Adrenal gland (tissue), 12 donors: ENCODE measurements around the gene PPFIA3. TPM values are rescaled to one million over a fixed set of nuclear protein-coding genes. Genes with fewer than 3 reads are reported as not detected.

Source experiments
- DNase-seq, 7 donors: peaks; one replicate each; pipeline ENCODE4 v3.0.0-alpha.2; 2019 to 2020
- H3K27ac ChIP-seq, 5 donors: fragments of 200-600 bp; sonication (generic) in 4 of 5; 1 replicate in 3 of 5; 2 replicates in 2 of 5; pipeline versions ENCODE4 v1.5.1 to v1.8.0; 2016 to 2020; ENCODE audit warnings: mild to moderate bottlenecking in 1 of 5
- H3K27me3 ChIP-seq: fragments of 200-600 bp; 2 replicates; pipeline ENCODE4 v1.8.0; 2021
- H3K36me3 ChIP-seq, 2 donors: fragments of 200-600 bp; replicated peaks in 1 of 2; 1 replicate in 1 of 2; 2 replicates in 1 of 2; pipeline versions ENCODE4 v1.5.1 to v1.8.0; 2018 to 2022
- H3K4me1 ChIP-seq, 2 donors: fragments of 200-600 bp; replicated peaks in 1 of 2; 1 replicate in 1 of 2; 2 replicates in 1 of 2; pipeline versions ENCODE4 v1.5.1 to v1.8.0; 2018 to 2021
- H3K4me3 ChIP-seq, 4 donors: fragments of 200-600 bp; sonication (generic) in 3 of 4; one replicate each; pipeline ENCODE4 v1.5.1; 2016 to 2018
- H3K9me3 ChIP-seq, 3 donors: fragments of 200-600 bp; sonication (generic) in 1 of 3; replicated peaks in 1 of 3; 1 replicate in 2 of 3; 2 replicates in 1 of 3; pipeline versions ENCODE4 v1.5.1 to v1.8.0; 2016 to 2021
- CTCF ChIP-seq, 6 experiments: fragments of 450-650 bp in 4 of 6; fragments of 200-600 bp in 2 of 6; sonication (generic) in 1 of 6; IDR thresholded peaks; 1 replicate in 5 of 6; 2 replicates in 1 of 6; pipeline versions ENCODE4 v1.5.1 to v1.8.0; 2016 to 2021; ENCODE audit warnings: antibody characterized with exemption in 6 of 6, mild to moderate bottlenecking in 2 of 6, moderate library complexity in 1 of 6
- POLR2A ChIP-seq, 2 donors: fragments of 450-650 bp; IDR thresholded peaks; one replicate each; pipeline ENCODE4 v1.6.1; 2017; ENCODE audit warnings: antibody characterized with exemption in 2 of 2, mild to moderate bottlenecking in 2 of 2, moderate library complexity in 1 of 2
- WGBS, 4 donors: extraction: QIAGEN DNeasy Blood & Tissue Kit in 2 of 4; methylation state at CpG; one replicate each; pipeline versions ENCODE4 v1.1.5 to v1.1.7; 2013 to 2017; 5-methylcytosine and 5-hydroxymethylcytosine counted together
- intact Hi-C, 2 donors: fragments of 100-400 bp; cut with DNase I; formaldehyde crosslinking; loops; one replicate each; pipeline versions ENCODE4 v1.14.1 to v1.15.0; 2022 to 2023
- polyA plus RNA-seq, 3 donors: library from polyadenylated mRNA; stranded (reverse); fragments of 200-250 nt in 2 of 3; fragments of 350-450 nt in 1 of 3; fragmentation: Illumina TruSeq in 1 of 3; extraction: RNeasy Lipid Tissue Mini Kit (QIAGEN cat#74804) in 1 of 3; gene quantifications; one replicate each; pipeline ENCODE4 v1.2.3, GENCODE V29; 2013 to 2014
- total RNA-seq, 9 donors: library from RNA; depleted of rRNA in 4 of 9; stranded (reverse); fragments of >200 nt in 4 of 9; fragments of 120-200 nt in 1 of 9; fragmentation: NEBNext Ultra II Directional in 1 of 9; extraction: Animal tissue kit (Norgen Biotek cat#: 25700) in 1 of 9; gene quantifications; one replicate each; pipeline versions ENCODE4 v1.1.0 to v1.2.4, GENCODE V29; 2013 to 2023
- donor health status: healthy with polysubstance abuse.
- donor health status: Bipolar disorder and iron deficiency.
- donor health status: DM: yes; HTN: yes; CAD: no.
- donor health status: DM: no; HTN: no; CAD: no.
- donor health status: DM: no; HTN: no; CAD: no.
- donor health status: DM: yes; HTN: yes; CAD: no.

Gene PPFIA3
- total and polyA plus RNA-seq, 12 donors, result 2.9 to 60.2 (median 14.9) TPM

GRCh38 chr19:49150106-49150943 is 31.0 kb downstream of the PPFIA3 start:
- intact Hi-C loops, result loop anchor here in 1 of 2 donors (5.0 kb wide), 1 partner anchor 47 kb away; no protein-coding TSS in a partner anchor
- H3K4me3 ChIP-seq, result peak overlapping the region; percentile 34 to 73 (median 52)
- no peaks in the 10 kb centered on the region for H3K36me3 ChIP-seq
- H3K4me1 ChIP-seq, result peaks cover 15 to 28% of the 10 kb centered on the region in 2 donors
- peak overlapping the region; percentile 58 to 94 (median 78) for H3K27ac ChIP-seq
- 0 to 2% (median 1%) methylated on average over 15 to 73 of the region's 75 CpGs for WGBS, 4 donors
- peak; percentile 86 to 93 (median 90) for DNase-seq
- no peaks in the 10 kb centered on the region for H3K9me3 ChIP-seq
- no peaks in the 10 kb centered on the region for H3K27me3 ChIP-seq
- TF ChIP-seq POLR2A (IDR thresholded peaks at IDR 0.05) (peak; percentile 36 to 61), CTCF (IDR thresholded peaks at IDR 0.05) (no peak)

- TF ChIP-seq CTCF (IDR thresholded peaks at IDR 0.05) (no peak), POLR2A (IDR thresholded peaks at IDR 0.05) (no peak)
- Histone ChIP-seq H3K4me3 (peak overlapping the region in 3 of 4 donors; percentile 18 to 73 (median 54)), H3K9me3 (no peaks in the 10 kb centered on the region), H3K27ac (peak overlapping the region in 4 of 5 donors; percentile 58 to 94 (median 82)), H3K27me3 (no peaks in the 10 kb centered on the region), H3K36me3 (no peaks in the 10 kb centered on the region), H3K4me1 (peaks cover 15 to 23% of the 10 kb centered on the region in 2 donors)
- 4 to 9% (median 7%) methylated on average over 9 to 16 of the region's 16 CpGs for WGBS, 4 donors
- intact Hi-C loops, result loop anchor here in 1 of 2 donors (5.0 kb wide), 1 partner anchor 46 kb away; no protein-coding TSS in a partner anchor
- no peak for DNase-seq
Measured at GRCh38 chr19:49150944-49151243, 31.6 kb downstream of the PPFIA3 start.

- peak; percentile 82 to 90 (median 87) for DNase-seq
- Histone ChIP-seq H3K27me3 (no peaks in the 10 kb centered on the region), H3K4me3 (peak overlapping the region in 1 of 4 donors; percentile 73), H3K36me3 (no peaks in the 10 kb centered on the region), H3K9me3 (no peaks in the 10 kb centered on the region), H3K4me1 (peaks cover 15 to 19% of the 10 kb centered on the region in 2 donors), H3K27ac (peak overlapping the region in 4 of 5 donors; percentile 58 to 94 (median 82))
- intact Hi-C loops, result loop anchor here in 1 of 2 donors (5.0 kb wide), 1 partner anchor 46 kb away; no protein-coding TSS in a partner anchor
- WGBS, 4 donors, result 8 to 10% (median 9%) methylated on average over 31 to 45 of the region's 45 CpGs
- TF ChIP-seq CTCF (IDR thresholded peaks at IDR 0.05), result no peak
- TF ChIP-seq POLR2A (IDR thresholded peaks at IDR 0.05), result peak in 1 of 2 donors; percentile 26
Measured at GRCh38 chr19:49151267-49152118, 32.1 kb downstream of the PPFIA3 start.

- TF ChIP-seq POLR2A (IDR thresholded peaks at IDR 0.05) (no peak), CTCF (IDR thresholded peaks at IDR 0.05) (no peak)
- Histone ChIP-seq H3K9me3 (no peaks in the 10 kb centered on the region), H3K27me3 (no peaks in the 10 kb centered on the region), H3K27ac (peak overlapping the region in 2 of 5 donors; percentile 8 to 91), H3K4me1 (peaks cover 15 to 19% of the 10 kb centered on the region in 2 donors), H3K4me3 (no peak overlapping the region), H3K36me3 (no peaks in the 10 kb centered on the region)
- intact Hi-C loops, result loop anchor here in 1 of 2 donors (5.0 kb wide), 1 partner anchor 45 kb away; no protein-coding TSS in a partner anchor
- peak in 1 of 7 donors; percentile 25 for DNase-seq
- 31 to 46% (median 40%) methylated on average over 8 to 10 of the region's 10 CpGs for whole genome bisulfite sequencing, 4 donors
Measured at GRCh38 chr19:49152119-49152550, 32.8 kb downstream of the PPFIA3 start.
